Neural crest cell (in vitro differentiated cells): Measurements from ENCODE around the gene CDK19. TPM values are rescaled to one million over a fixed set of nuclear protein-coding genes. Genes with fewer than 3 reads are reported as not detected.

Experiments
- DNase-seq: peaks from one replicate; pipeline ENCODE4 v3.0.0; 2021; ENCODE audit warnings: low read depth, mixed read lengths, low spot score
- H3K27ac Mint-ChIP-seq: one replicate; pipeline ENCODE4 v1.8.0; 2021; ENCODE audit warnings: mild to moderate bottlenecking, mixed read lengths; ENCODE audit not compliant: unreplicated experiment
- H3K27me3 Mint-ChIP-seq: 2 replicates; pipeline ENCODE4 v1.8.0; 2021; ENCODE audit warnings: low read depth, mild to moderate bottlenecking, mixed read lengths
- H3K36me3 Mint-ChIP-seq: 2 replicates; pipeline ENCODE4 v1.8.0; 2021; ENCODE audit warnings: low read depth, mild to moderate bottlenecking, mixed read lengths
- H3K4me1 Mint-ChIP-seq: 2 replicates; pipeline ENCODE4 v1.8.0; 2021; ENCODE audit warnings: mixed read lengths
- H3K4me3 Mint-ChIP-seq: one replicate; pipeline ENCODE4 v1.8.0; 2021; ENCODE audit warnings: mild to moderate bottlenecking, mixed read lengths
- H3K9me3 Mint-ChIP-seq: 2 replicates; pipeline ENCODE4 v1.8.0; 2021; ENCODE audit warnings: mixed read lengths
- total RNA-seq: library from RNA; stranded (reverse); gene quantifications from 2 replicates; pipeline ENCODE4 v1.2.1, GENCODE V29; 2021
- TF ChIP-seq, protein P1 (sequence below): fragments of 200-600 bp; sonication (generic); conservative IDR thresholded peaks from 2 replicates; pipeline ENCODE4 v1.5.0; 2021; ENCODE audit warnings: antibody characterized with exemption, mild to moderate bottlenecking

Gene CDK19
- total RNA-seq, 1 donor from 2014 or later, result 24.4 TPM

DNA sequence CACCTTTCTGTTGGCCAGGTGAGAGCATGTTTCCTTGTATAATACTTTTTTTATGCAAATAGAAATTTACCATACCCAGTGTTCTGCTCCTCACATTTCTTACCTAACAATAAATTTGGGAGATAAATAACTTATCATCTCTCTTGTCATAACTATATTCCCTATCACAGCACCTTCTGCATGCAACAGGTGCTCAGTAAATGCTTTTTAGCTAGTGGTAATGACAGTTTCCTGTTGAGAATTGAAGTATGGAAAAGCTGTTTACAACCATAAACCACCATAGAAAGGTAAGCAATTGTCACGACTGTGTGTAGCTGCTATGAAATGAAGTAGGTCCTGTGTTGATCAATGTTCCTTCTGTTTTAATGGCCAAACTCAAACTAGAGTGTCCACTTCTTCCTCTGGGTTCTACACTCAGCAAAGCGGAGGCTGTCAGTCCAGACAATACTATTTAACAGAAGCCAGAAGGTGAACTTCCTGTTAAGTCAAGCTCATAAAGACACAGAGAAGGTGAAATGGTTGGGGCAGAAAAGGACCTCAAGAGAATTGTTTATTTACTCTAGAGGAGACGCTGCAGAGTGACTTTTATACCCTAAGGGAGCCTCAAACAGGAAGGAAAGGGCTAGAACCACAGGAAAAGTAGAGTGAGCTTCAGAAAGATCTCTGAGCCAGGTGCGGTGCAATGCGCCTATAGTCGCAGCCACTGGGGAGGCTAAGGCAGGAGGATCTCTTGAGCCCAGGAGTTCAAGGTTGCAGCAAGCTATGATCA lies 254.8 kb downstream of the CDK19 start:
- Mint-ChIP-seq H3K4me3 (no peak overlapping the region), H3K27me3 (no peaks in the 10 kb centered on the region), H3K27ac (no peak overlapping the region), H3K4me1 (peaks cover 12% of the 10 kb centered on the region), H3K9me3 (no peaks in the 10 kb centered on the region), H3K36me3 (no peaks in the 10 kb centered on the region)
- no peak for DNase-seq
- TF ChIP-seq, protein P1, sequence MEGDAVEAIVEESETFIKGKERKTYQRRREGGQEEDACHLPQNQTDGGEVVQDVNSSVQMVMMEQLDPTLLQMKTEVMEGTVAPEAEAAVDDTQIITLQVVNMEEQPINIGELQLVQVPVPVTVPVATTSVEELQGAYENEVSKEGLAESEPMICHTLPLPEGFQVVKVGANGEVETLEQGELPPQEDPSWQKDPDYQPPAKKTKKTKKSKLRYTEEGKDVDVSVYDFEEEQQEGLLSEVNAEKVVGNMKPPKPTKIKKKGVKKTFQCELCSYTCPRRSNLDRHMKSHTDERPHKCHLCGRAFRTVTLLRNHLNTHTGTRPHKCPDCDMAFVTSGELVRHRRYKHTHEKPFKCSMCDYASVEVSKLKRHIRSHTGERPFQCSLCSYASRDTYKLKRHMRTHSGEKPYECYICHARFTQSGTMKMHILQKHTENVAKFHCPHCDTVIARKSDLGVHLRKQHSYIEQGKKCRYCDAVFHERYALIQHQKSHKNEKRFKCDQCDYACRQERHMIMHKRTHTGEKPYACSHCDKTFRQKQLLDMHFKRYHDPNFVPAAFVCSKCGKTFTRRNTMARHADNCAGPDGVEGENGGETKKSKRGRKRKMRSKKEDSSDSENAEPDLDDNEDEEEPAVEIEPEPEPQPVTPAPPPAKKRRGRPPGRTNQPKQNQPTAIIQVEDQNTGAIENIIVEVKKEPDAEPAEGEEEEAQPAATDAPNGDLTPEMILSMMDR, result no peak

Other genes with a start within 250 kb of the CDK19 start
- gene AMD1, start 59.3 kb upstream of the CDK19 start, total RNA-seq, result 92.7 and 92.8 TPM in 2 replicates
- 134 and 147 TPM in 2 replicates for gene GTF3C6, start 143.2 kb upstream of the CDK19 start, total RNA-seq
- 30.4 and 35.9 TPM in 2 replicates for gene RPF2, start 166.6 kb upstream of the CDK19 start, total RNA-seq